ENCODE data around the gene C16orf74. TPM values are rescaled to one million over a fixed set of nuclear protein-coding genes. Genes with fewer than 3 reads are reported as not detected.

C16orf74 gene
- total RNA-seq, 4 donors from 2014 or later, result 2.5 to 6.6 TPM; not detected in 2

GRCh38 chr16:85729452-85730185 lies 21.3 kb downstream of the C16orf74 start:
- DNase-seq, result no peak
- H3K27ac ChIP-seq, result no peak overlapping the region
- H3K36me3 ChIP-seq, result no peaks in the 10 kb centered on the region
- H3K27me3 ChIP-seq, result no peaks in the 10 kb centered on the region
- TF ChIP-seq POLR2A (IDR thresholded peaks at IDR 0.05) (no peak), CTCF (IDR thresholded peaks at IDR 0.05) (no peak)
- no peaks in the 10 kb centered on the region for H3K9me3 ChIP-seq
- peaks cover 0 to under 1% (median 0%) of the 10 kb centered on the region in 4 donors for H3K4me1 ChIP-seq
- no peak overlapping the region for H3K4me3 ChIP-seq

- Histone ChIP-seq H3K36me3 (no peaks in the 10 kb centered on the region), H3K4me3 (no peak overlapping the region), H3K27ac (no peak overlapping the region), H3K27me3 (no peaks in the 10 kb centered on the region), H3K4me1 (peaks cover 0 to 6% (median 0%) of the 10 kb centered on the region in 4 donors), H3K9me3 (no peaks in the 10 kb centered on the region)
- no peak for DNase-seq
- TF ChIP-seq POLR2A (IDR thresholded peaks at IDR 0.05) (no peak), CTCF (IDR thresholded peaks at IDR 0.05) (no peak)
Measured at GRCh38 chr16:85728879-85729278, 22.0 kb downstream of the C16orf74 start.

GRCh38 chr16:85724936-85725335 lies 26.0 kb downstream of the C16orf74 start:
- Histone ChIP-seq H3K27me3 (no peaks in the 10 kb centered on the region), H3K9me3 (no peaks in the 10 kb centered on the region), H3K36me3 (no peaks in the 10 kb centered on the region), H3K4me1 (peaks cover 0 to 6% (median 0%) of the 10 kb centered on the region in 4 donors), H3K4me3 (no peak overlapping the region), H3K27ac (no peak overlapping the region)
- DNase-seq, result no peak
- no peak for TF ChIP-seq CTCF (IDR thresholded peaks at IDR 0.05)
- TF ChIP-seq POLR2A (IDR thresholded peaks at IDR 0.05), result no peak

- no peaks in the 10 kb centered on the region for H3K9me3 ChIP-seq
- H3K36me3 ChIP-seq, result no peaks in the 10 kb centered on the region
- no peak overlapping the region for H3K27ac ChIP-seq
- no peak overlapping the region for H3K4me3 ChIP-seq
- TF ChIP-seq CTCF (IDR thresholded peaks at IDR 0.05) (no peak), POLR2A (IDR thresholded peaks at IDR 0.05) (no peak)
- H3K27me3 ChIP-seq, result no peaks in the 10 kb centered on the region
- DNase-seq, result no peak
- peaks cover 0 to 10% (median 0%) of the 10 kb centered on the region in 4 donors for H3K4me1 ChIP-seq
Measured at GRCh38 chr16:85724126-85724879, 26.6 kb downstream of the C16orf74 start.

- Histone ChIP-seq H3K4me1 (peaks cover 0 to 25% (median 6%) of the 10 kb centered on the region in 4 donors), H3K27me3 (no peaks in the 10 kb centered on the region), H3K27ac (no peak overlapping the region), H3K9me3 (no peaks in the 10 kb centered on the region), H3K4me3 (no peak overlapping the region), H3K36me3 (no peaks in the 10 kb centered on the region)
- DNase-seq, result no peak
- TF ChIP-seq CTCF (IDR thresholded peaks at IDR 0.05) (no peak), POLR2A (IDR thresholded peaks at IDR 0.05) (no peak)
Measured at GRCh38 chr16:85722128-85722893, 28.6 kb downstream of the C16orf74 start.

Data from Peyer's patch (tissue), 4 donors.